ENCODE measurements around the gene CRKL. TPM values are rescaled to one million over a fixed set of nuclear protein-coding genes. Genes with fewer than 3 reads are reported as not detected.
"Not testable (repeated sequence)": the region's sequence is repeated elsewhere in the genome, so short reads cannot be mapped to it uniquely, and the experiment has no call there.

Gene CRKL
- total RNA-seq, 1 donor from 2014 or later: 86.3 TPM

- Mint-ChIP-seq H3K27ac (peak overlapping the region; percentile 1), H3K4me1 (ENCODE audit: low read depth) (peaks cover 32% of the 10 kb centered on the region), H3K9me3 (ENCODE audit: low read depth) (no peaks in the 10 kb centered on the region), H3K36me3 (ENCODE audit: insufficient read depth) (peaks cover 4% of the 10 kb centered on the region), H3K27me3 (no peaks in the 10 kb centered on the region), H3K4me3 (ENCODE audit: low read depth) (no peak overlapping the region)
- no peak for DNase-seq (ENCODE audit: low spot score, unreplicated experiment)
- TF ChIP-seq CTCF (IDR thresholded peaks at IDR 0.05; ENCODE audit: unreplicated experiment): no peak
Observed at GRCh38 chr22:20922141-20922751, 5.0 kb downstream of the CRKL start.

- Mint-ChIP-seq H3K27me3 (no peaks in the 10 kb centered on the region), H3K4me1 (ENCODE audit: low read depth) (peaks cover 19% of the 10 kb centered on the region)
- no peak for TF ChIP-seq CTCF (IDR thresholded peaks at IDR 0.05; ENCODE audit: unreplicated experiment)
Observed at GRCh38 chr22:20926243-20926642, 9.0 kb downstream of the CRKL start.

GRCh38 chr22:20927940-20928572 is 10.8 kb downstream of the CRKL start:
- H3K36me3 Mint-ChIP-seq (ENCODE audit: insufficient read depth): no peaks in the 10 kb centered on the region
- peaks cover 11% of the 10 kb centered on the region for H3K4me1 Mint-ChIP-seq (ENCODE audit: low read depth)
- no peak for DNase-seq (ENCODE audit: low spot score, unreplicated experiment)
- no peaks in the 10 kb centered on the region for H3K27me3 Mint-ChIP-seq
- TF ChIP-seq CTCF (IDR thresholded peaks at IDR 0.05; ENCODE audit: unreplicated experiment): no peak
- no peak overlapping the region for H3K27ac Mint-ChIP-seq
- no peaks in the 10 kb centered on the region for H3K9me3 Mint-ChIP-seq (ENCODE audit: low read depth)
- H3K4me3 Mint-ChIP-seq (ENCODE audit: low read depth): no peak overlapping the region

More at GRCh38 chr22:20926243-20926642, 9.0 kb downstream of the CRKL start:
- peak overlapping the region; percentile 43 for H3K27ac Mint-ChIP-seq
- H3K4me3 Mint-ChIP-seq (ENCODE audit: low read depth): no peak overlapping the region
- peaks cover 4% of the 10 kb centered on the region for H3K36me3 Mint-ChIP-seq (ENCODE audit: insufficient read depth)
- H3K9me3 Mint-ChIP-seq (ENCODE audit: low read depth): no peaks in the 10 kb centered on the region
- DNase-seq (ENCODE audit: low spot score, unreplicated experiment): no peak

- Mint-ChIP-seq H3K4me3 (ENCODE audit: low read depth) (no peak overlapping the region), H3K27me3 (no peaks in the 10 kb centered on the region), H3K4me1 (ENCODE audit: low read depth) (peaks cover 11% of the 10 kb centered on the region), H3K36me3 (ENCODE audit: insufficient read depth) (no peaks in the 10 kb centered on the region), H3K27ac (no peak overlapping the region), H3K9me3 (ENCODE audit: low read depth) (no peaks in the 10 kb centered on the region)
- no peak for TF ChIP-seq CTCF (IDR thresholded peaks at IDR 0.05; ENCODE audit: unreplicated experiment)
- DNase-seq (ENCODE audit: low spot score, unreplicated experiment): no peak
Observed at GRCh38 chr22:20928573-20928967, 11.4 kb downstream of the CRKL start.

- H3K9me3 Mint-ChIP-seq (ENCODE audit: low read depth): no peaks in the 10 kb centered on the region
- peak overlapping the region; percentile 64 for H3K27ac Mint-ChIP-seq
- H3K4me1 Mint-ChIP-seq (ENCODE audit: low read depth): peaks cover 12% of the 10 kb centered on the region
- H3K4me3 Mint-ChIP-seq (ENCODE audit: low read depth): no peak overlapping the region
- no peaks in the 10 kb centered on the region for H3K27me3 Mint-ChIP-seq
- H3K36me3 Mint-ChIP-seq (ENCODE audit: insufficient read depth): peaks cover 7% of the 10 kb centered on the region
- no peak for DNase-seq (ENCODE audit: low spot score, unreplicated experiment)
- no peak for TF ChIP-seq CTCF (IDR thresholded peaks at IDR 0.05; ENCODE audit: unreplicated experiment)
Observed at GRCh38 chr22:20930004-20930403, 12.8 kb downstream of the CRKL start.

- H3K4me1 Mint-ChIP-seq (ENCODE audit: low read depth): peaks cover 12% of the 10 kb centered on the region
- H3K27me3 Mint-ChIP-seq; H3K4me3 Mint-ChIP-seq (ENCODE audit: low read depth); H3K9me3 Mint-ChIP-seq (ENCODE audit: low read depth); DNase-seq (ENCODE audit: low spot score, unreplicated experiment); H3K36me3 Mint-ChIP-seq (ENCODE audit: insufficient read depth): not testable (repeated sequence)
- H3K27ac Mint-ChIP-seq: peak overlapping the region; percentile 64
Observed at GRCh38 chr22:20930435-20930834, 13.2 kb downstream of the CRKL start.

All from progenitor cell of endocrine pancreas (in vitro differentiated cells).